Measurements from ENCODE around the gene TRAF3.

Gene TRAF3

DNA sequence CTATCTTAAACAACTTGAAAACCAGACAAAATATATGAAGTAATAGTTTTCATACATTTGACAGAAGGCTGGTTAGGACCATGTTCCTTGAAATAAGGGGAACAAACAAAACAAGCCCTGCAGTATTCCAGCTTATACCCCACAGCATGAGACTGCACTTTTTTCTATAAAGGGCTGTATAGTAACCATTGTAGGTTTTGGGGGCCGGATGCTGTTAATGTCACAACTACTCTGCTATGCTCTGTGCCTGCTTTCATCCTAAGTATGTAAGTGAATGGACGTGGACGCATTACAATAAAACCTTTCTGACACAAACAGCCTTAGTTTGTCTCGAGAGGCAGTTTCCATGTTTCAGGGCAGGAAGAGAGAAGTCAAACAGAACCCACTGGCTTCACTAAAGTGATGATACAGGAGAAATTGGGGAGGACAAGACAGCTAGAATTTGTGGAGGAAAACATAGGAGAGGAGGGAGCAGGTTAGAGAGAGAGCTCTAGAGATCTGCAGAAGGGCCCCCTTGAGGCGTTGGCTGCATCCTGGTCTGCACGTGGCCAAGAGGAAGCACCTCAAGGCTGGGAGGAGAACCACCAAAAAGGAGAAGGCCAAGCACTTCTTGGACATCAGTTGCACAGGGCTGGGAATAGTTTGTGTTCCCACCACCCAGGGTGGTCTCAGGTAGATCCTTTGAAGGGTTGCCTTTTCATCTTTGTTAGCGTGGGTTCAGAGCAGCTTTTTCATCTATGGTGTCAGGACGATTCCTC lies 63.7 kb downstream of the TRAF3 start:
- H3K4me3 ChIP-seq (ENCODE audit: low read depth in 1 of 2, low read length in 2 of 2): no peak overlapping the region
- H3K36me3 ChIP-seq (ENCODE audit: insufficient read depth, low read length): no peaks in the 10 kb centered on the region
- H2AFZ ChIP-seq (ENCODE audit: low read depth, low read length): no peak overlapping the region
- no peak overlapping the region for H3K4me2 ChIP-seq (ENCODE audit: insufficient read depth, low read length)
- H3K4me1 ChIP-seq (ENCODE audit: insufficient read depth, low read length): no peaks in the 10 kb centered on the region
- H3K27ac ChIP-seq (ENCODE audit: low read length): no peak overlapping the region
- no peak for TF ChIP-seq EZH2 (IDR thresholded peaks at IDR 0.05; ENCODE audit: borderline replicate concordance, low read depth, low read length, severe bottlenecking)
- TF ChIP-seq, protein P1, sequence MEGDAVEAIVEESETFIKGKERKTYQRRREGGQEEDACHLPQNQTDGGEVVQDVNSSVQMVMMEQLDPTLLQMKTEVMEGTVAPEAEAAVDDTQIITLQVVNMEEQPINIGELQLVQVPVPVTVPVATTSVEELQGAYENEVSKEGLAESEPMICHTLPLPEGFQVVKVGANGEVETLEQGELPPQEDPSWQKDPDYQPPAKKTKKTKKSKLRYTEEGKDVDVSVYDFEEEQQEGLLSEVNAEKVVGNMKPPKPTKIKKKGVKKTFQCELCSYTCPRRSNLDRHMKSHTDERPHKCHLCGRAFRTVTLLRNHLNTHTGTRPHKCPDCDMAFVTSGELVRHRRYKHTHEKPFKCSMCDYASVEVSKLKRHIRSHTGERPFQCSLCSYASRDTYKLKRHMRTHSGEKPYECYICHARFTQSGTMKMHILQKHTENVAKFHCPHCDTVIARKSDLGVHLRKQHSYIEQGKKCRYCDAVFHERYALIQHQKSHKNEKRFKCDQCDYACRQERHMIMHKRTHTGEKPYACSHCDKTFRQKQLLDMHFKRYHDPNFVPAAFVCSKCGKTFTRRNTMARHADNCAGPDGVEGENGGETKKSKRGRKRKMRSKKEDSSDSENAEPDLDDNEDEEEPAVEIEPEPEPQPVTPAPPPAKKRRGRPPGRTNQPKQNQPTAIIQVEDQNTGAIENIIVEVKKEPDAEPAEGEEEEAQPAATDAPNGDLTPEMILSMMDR (IDR thresholded peaks at IDR 0.05; ENCODE audit: borderline replicate concordance, extremely low read depth, low read length, poor library complexity, severe bottlenecking): no peak
- peaks cover 6% of the 10 kb centered on the region; the same call in 1 of the 2 replicates for H4K20me1 ChIP-seq (ENCODE audit: insufficient read depth, low read length)
- no peak overlapping the region for H3K9ac ChIP-seq (ENCODE audit: low read depth, low read length)
- H3K27me3 ChIP-seq (ENCODE audit: insufficient read depth, low read length, poor library complexity): no peaks in the 10 kb centered on the region
- H3K9me3 ChIP-seq (ENCODE audit: insufficient read depth, low read length, severe bottlenecking): no peaks in the 10 kb centered on the region
- DNase-seq (no peak), ATAC-seq (ENCODE audit: insufficient read depth, low read depth) (no peak)
- H3K79me2 ChIP-seq (ENCODE audit: insufficient read depth, low read length): peaks cover 2% of the 10 kb centered on the region; the same call in 1 of the 2 replicates

DNA sequence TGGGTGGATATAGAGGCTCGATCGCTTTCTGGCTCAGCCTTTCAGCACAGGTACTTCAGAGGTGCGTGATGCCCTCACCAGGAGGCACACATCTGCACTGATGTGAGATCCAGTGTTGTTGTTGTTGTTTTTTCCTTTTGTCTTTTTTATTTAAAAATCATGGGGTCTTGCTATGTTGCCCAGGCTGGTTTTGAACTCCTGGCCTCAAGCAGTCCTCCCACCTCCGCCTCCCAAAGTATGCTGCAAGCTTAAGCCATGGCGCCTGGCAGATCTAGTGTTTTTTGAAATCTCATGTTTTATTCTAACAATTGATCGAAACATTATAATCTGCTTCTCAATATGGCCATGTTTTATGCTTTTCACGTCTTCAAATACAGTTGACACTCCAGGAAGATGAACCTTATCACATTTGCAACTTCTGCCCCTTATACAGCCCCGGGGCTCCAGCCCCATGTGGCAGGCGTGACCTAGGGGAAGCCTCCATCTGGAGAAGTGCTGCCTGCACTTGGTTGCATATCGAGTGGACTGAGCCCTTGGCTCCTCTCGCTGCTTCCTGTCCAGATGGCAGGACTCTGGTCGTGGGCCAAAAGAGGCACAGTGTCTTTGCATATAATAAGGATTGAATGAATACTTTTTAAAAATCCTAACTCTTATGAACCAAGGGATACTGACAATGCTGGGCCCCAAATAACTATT lies 71.7 kb downstream of the TRAF3 start:
- Histone ChIP-seq H3K4me2 (ENCODE audit: insufficient read depth, low read length) (no peak overlapping the region), H3K4me1 (ENCODE audit: insufficient read depth, low read length) (no peaks in the 10 kb centered on the region), H3K9ac (ENCODE audit: low read depth, low read length) (no peak overlapping the region), H3K27me3 (ENCODE audit: insufficient read depth, low read length, poor library complexity) (no peaks in the 10 kb centered on the region), H3K36me3 (ENCODE audit: insufficient read depth, low read length) (no peaks in the 10 kb centered on the region), H2AFZ (ENCODE audit: low read depth, low read length) (no peak overlapping the region), H3K27ac (ENCODE audit: low read length) (no peak overlapping the region), H3K79me2 (ENCODE audit: insufficient read depth, low read length) (peaks cover 7% of the 10 kb centered on the region; the same call in 1 of the 2 replicates), H4K20me1 (ENCODE audit: insufficient read depth, low read length) (peaks cover 2% of the 10 kb centered on the region; the same call in 1 of the 2 replicates), H3K9me3 (ENCODE audit: insufficient read depth, low read length, severe bottlenecking) (no peaks in the 10 kb centered on the region), H3K4me3 (ENCODE audit: low read depth in 1 of 2, low read length in 2 of 2) (no peak overlapping the region)
- ATAC-seq (ENCODE audit: insufficient read depth, low read depth): no peak
- TF ChIP-seq, protein P1 (IDR thresholded peaks at IDR 0.05; ENCODE audit: borderline replicate concordance, extremely low read depth, low read length, poor library complexity, severe bottlenecking): no peak
- no peak for TF ChIP-seq EZH2 (IDR thresholded peaks at IDR 0.05; ENCODE audit: borderline replicate concordance, low read depth, low read length, severe bottlenecking)
- no peak for DNase-seq

DNA sequence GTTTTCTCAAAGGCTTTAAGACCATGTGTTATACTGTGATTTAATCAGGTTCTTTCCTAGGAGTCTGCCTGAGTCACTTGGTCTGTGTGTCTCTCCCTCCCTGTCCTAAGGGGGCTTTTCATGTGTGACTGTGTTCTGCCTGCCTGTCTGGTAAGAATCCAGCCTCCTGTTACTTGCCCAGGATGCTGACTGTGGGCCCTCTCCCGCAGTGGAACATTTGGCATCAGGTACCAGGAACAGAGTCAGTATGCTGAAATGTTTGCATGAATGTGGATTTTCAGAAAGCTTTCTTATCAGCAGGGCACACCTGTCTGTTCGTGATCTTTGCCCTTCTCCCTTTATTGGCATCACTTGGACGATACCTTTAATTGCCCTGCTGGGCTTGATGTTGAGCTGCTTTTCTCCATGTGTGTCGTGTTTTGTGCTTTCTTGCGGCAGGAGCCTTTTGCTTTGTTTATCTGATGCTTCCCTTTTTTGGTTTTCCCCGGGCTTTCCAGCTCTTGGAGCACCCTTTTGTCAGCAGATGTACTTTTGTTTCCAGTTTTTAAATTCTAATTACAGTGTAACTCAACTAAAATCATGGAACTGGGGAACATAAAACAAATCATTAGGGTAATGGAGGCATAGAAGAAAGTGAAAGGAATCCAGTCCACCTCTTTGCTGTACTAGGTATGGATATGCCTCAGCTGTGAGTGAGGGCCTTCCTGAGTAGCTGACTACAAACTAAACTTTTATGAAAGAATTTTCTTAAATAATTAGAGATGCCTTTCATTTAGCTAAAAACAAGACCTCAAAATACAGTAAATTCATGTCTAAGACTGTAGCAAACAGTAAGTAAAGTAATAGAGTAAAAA lies 72.5 kb downstream of the TRAF3 start:
- TF ChIP-seq EZH2 (IDR thresholded peaks at IDR 0.05; ENCODE audit: borderline replicate concordance, low read depth, low read length, severe bottlenecking): no peak
- TF ChIP-seq, protein P1 (IDR thresholded peaks at IDR 0.05; ENCODE audit: borderline replicate concordance, extremely low read depth, low read length, poor library complexity, severe bottlenecking): no peak
- DNase-seq (no peak), ATAC-seq (ENCODE audit: insufficient read depth, low read depth) (no peak)
- no peak overlapping the region for H3K4me3 ChIP-seq (ENCODE audit: low read depth in 1 of 2, low read length in 2 of 2)
- H3K27ac ChIP-seq (ENCODE audit: low read length): no peak overlapping the region
- H2AFZ ChIP-seq (ENCODE audit: low read depth, low read length): no peak overlapping the region
- H4K20me1 ChIP-seq (ENCODE audit: insufficient read depth, low read length): peaks cover 2% of the 10 kb centered on the region; the same call in 1 of the 2 replicates
- H3K79me2 ChIP-seq (ENCODE audit: insufficient read depth, low read length): peaks cover 11% of the 10 kb centered on the region; the same call in 1 of the 2 replicates
- no peak overlapping the region for H3K4me2 ChIP-seq (ENCODE audit: insufficient read depth, low read length)
- 0 out of 2 replicates have a peak, but pooled peaks cover under 1% of the 10 kb centered on the region for H3K36me3 ChIP-seq (ENCODE audit: insufficient read depth, low read length)
- no peak overlapping the region for H3K9ac ChIP-seq (ENCODE audit: low read depth, low read length)
- H3K4me1 ChIP-seq (ENCODE audit: insufficient read depth, low read length): no peaks in the 10 kb centered on the region
- no peaks in the 10 kb centered on the region for H3K9me3 ChIP-seq (ENCODE audit: insufficient read depth, low read length, severe bottlenecking)
- H3K27me3 ChIP-seq (ENCODE audit: insufficient read depth, low read length, poor library complexity): no peaks in the 10 kb centered on the region

All from DND-41 (cell line).